GM19043 (cell line): ENCODE data around the gene ZSCAN23.
"Not testable (repeated sequence)": the region's sequence is repeated elsewhere in the genome, so short reads cannot be mapped to it uniquely, and the experiment has no call there.

Source experiments
- ATAC-seq: cut with Tn5 transposase; IDR thresholded peaks from one replicate; pipeline ENCODE4 v1.9.1; 2021; ENCODE audit warnings: low read depth; ENCODE audit not compliant: unreplicated experiment

The ZSCAN23 gene

DNA sequence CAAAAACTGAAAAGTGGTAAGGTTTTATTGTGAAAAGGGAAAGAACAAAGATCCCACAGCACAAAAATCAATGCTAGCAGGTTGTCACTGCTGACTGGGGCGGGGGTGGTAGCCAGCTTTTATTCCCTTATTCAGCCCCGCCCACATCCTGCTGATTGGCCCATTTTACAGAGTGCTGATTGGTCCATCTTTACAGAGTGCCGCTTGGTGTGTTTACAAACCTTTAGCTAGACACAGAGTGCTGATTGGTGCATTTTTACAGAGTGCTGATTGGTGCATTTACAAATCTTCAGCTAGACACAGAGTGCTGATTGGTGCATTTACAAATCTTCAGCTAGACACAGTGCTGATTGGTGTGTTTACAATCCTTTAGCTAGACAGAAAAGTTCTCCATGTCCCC, 1.5 kb upstream of the ZSCAN23 start:
- ATAC-seq, result not testable (repeated sequence)

GRCh38 chr6:28442586-28442985, 705 bp downstream of the ZSCAN23 start:
- no peak for ATAC-seq

DNA sequence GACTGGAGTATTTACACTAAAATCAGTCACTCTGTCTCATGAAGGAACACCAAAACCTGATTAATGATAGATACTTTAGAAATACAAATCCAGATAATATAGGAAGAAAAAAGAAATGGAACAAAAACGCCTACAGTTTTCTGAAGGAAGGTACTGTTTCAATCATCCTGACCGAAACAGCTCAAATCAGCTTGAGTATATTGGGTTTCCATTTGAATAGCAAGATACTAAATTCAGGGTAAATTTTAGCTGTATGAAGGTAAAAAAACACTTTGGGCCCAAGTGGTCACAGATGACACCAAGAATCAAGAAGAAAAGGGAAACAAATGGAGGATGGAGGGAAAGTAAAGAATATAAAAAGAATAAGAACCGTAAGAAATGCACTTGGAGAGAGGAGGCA, 6.9 kb downstream of the ZSCAN23 start:
- ATAC-seq, result no peak

DNA sequence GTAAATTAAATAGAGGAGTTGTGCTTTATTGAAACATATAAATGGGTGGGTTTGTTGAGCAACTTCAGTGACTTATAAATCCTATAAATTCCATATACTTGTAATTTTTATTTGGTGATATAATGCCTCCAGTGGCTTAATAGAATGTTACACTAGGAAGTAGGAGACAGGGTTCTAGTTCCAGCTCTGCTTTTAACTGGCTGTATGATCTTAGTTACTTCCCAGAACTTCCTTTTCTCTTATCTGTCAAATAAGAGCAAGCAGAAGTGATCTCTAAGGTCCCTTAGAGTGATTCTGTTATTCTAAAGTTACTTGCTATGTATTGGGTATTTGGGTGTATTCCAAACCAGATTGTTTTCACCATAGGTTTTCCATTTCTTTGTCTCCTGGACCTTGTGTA, 10.2 kb downstream of the ZSCAN23 start:
- no peak for ATAC-seq

GRCh38 chr6:28429781-28430180, 13.5 kb downstream of the ZSCAN23 start:
- no peak for ATAC-seq

DNA sequence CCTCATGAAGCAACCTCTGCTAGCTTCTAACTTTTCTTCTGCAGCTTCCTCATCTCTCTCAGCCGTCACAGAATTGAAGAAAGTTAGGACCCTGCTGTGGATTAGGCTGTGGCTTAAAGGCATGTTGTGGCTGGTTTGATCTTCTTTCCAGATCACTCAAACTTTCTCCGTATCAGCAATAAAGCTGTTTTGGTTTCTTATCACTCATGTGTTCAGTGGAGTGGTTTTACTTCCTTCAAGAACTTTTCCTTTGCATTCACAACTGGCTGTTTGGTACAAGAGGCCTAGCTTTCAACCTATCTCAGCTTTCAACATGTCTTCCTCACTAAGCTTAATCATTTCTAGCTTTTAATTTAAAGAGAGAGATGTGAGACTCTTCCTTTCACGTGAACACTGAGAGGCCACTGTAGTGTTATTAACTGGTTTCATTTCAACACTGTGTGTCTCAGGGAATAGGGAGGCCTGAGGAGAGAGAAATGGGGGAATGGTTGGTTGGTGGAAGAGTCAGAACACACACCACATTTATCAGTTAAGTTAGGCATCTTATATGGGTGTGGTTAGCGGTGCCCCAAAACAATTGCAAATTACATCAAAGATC, 17.2 kb downstream of the ZSCAN23 start:
- ATAC-seq, result no peak

- no peak for ATAC-seq
Observed at GRCh38 chr6:28424163-28424562, 19.1 kb downstream of the ZSCAN23 start.

GRCh38 chr6:28423546-28423945, 19.7 kb downstream of the ZSCAN23 start:
- ATAC-seq, result no peak

DNA sequence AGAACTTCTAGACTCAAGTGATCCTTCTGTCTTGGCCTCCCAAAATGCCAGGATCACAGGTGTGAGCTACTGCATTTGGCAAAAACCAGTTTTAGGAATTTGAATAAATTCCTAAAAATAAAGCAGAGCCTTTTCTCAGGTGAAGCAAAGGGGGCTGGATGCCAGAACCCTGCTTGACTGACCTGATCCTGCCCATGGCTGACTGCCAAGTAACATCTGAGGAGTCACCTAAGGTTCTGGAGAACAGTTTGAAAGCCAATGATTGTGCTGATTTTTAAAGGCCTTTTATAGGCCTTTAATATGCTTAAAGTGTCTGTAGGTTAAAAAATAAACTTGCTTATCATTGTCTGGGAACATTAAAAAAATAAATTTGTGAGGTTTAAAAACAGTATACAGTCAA, 29.6 kb downstream of the ZSCAN23 start:
- ATAC-seq, result no peak

DNA sequence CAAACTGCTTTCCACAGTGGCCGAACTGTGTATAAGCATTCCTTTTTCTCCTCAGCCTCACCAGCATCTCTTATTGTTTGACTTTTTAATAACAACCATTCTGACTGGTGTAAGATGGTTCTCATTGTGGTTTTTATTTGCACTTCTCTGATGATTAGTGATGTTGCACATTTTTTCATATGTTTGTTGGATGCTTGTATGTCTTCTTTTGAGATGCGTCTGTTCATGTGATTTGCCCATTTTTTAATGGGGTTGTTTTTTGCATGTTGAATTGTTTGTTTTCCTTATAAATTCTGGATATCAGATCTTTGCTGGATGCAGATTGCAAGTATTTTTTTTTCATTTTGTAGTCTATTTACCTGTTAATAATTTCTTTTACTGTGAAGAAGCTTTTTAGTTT, 32.5 kb downstream of the ZSCAN23 start:
- no peak for ATAC-seq

GRCh38 chr6:28408076-28408802, 35.1 kb downstream of the ZSCAN23 start:
- no peak for ATAC-seq

DNA sequence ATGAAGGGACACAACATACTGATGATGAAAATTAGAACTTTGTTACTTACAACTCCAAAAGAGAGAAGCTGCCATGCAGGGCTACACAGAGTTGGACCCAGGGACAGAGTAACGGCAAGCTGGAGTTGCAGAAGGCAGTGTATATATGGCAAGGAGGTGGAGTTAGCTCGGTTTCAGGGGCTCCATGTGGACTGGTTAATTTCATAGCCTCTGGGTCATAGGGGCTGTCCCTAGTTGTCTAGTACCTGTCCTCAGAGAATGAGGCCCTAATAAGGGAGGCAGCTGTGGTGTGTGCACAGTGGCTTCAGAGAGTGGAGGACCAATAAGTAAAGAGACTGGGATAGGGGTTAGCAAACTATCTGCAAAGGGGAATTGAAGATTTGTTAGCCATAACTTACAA, 35.9 kb downstream of the ZSCAN23 start:
- ATAC-seq, result no peak

GRCh38 chr6:28403923-28404322, 39.4 kb downstream of the ZSCAN23 start:
- ATAC-seq, result not testable (repeated sequence)

DNA sequence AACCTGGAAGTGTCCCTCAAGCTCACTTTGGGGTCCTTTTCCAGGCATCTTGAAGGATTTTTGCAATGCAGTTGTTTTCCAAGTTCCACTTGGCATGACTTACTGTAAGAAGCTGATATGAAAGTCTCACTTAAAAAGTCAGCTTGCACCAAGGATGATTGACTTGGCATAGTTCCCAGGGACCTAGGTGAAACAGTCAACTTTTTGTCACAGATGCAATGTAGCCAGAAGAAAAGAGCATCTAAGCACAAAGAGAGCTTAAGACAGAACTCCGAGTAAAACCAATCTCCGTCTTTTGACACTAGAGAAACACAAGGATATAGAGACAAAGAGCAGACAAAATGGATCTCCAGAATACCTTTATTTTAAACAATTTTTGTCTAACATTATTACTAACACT, 41.1 kb downstream of the ZSCAN23 start:
- ATAC-seq, result no peak

- no peak for ATAC-seq
Observed at GRCh38 chr6:28401172-28401571, 42.1 kb downstream of the ZSCAN23 start.

DNA sequence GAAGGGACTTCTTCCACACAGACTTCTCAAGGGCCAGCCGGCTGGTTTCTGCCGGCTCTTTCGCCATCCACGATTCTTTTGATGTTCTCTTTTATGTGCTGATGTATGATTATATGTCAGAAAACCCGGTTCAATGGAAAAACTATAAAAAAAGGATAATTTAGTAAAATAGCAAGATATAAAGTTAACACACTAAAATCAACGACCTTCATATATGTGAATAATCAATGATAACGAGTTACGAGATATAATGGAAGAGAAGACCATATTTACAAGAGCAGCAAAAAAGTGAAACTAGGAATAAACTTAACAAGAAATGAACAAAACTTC, 43.2 kb downstream of the ZSCAN23 start:
- no peak for ATAC-seq

DNA sequence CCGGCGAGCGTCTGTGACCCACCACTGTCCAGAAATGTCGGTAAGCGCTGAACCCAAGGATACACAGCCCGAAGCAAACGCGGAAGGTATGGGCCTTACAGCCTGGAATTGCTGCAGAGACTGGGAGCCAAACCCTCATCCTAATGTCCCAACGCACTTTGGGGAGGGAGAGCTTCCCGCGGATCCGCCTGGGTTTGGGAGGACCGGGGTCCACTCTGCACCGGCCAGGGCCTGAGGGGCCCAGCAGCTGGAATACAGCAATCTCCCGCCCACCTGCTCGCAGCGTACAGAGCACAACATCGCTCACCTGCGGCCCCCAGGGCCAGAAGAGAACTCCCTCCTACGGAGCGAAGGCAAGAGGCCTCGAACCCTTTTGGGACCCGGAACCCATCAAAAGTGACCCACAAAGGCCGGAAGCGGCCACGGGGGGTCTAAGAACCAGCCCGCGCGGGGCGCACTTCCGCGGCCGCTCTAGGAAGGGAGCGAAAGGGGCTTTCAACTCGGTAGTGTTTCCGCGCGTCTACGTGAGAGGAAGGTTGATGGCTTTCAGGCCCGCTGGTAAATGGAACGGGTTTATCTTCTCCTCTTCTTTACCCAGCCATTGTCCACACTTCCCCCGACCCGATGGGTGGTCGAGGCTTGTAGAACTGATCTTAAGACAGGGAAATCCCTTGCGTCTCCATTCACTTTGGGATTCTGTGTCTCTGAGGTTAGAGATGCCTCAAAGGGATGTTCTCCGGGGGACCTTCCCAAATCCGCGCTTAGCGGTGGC, 43.8 kb downstream of the ZSCAN23 start, which contains the start of gene ZSCAN12:
Gene ZSCAN12 (minus strand): TSS at position 398 of the 772 bp plus-strand sequence. CDS start 1,342 bp downstream, outside the sequence.
- ATAC-seq, result peak; percentile 77

DNA sequence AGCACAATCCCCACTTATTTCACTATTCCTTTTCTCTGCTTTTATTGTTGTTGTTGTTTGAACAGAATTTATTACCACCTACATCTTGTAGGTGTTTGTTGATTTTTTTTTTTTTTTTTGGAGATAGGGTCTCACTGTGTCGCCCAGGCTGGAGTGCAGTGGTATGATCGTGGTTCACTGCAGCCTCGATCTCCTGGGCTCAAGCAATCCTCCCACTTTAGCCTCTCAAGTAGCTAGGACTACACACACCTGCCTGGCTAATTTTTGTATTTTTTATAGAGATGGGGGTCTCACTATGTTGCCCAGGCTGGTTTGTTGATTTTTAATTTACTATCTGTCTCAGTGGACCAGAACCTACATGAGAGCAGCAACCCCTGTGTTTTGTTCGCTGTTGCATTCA, 47.4 kb downstream of the ZSCAN23 start:
- ATAC-seq, result no peak

DNA sequence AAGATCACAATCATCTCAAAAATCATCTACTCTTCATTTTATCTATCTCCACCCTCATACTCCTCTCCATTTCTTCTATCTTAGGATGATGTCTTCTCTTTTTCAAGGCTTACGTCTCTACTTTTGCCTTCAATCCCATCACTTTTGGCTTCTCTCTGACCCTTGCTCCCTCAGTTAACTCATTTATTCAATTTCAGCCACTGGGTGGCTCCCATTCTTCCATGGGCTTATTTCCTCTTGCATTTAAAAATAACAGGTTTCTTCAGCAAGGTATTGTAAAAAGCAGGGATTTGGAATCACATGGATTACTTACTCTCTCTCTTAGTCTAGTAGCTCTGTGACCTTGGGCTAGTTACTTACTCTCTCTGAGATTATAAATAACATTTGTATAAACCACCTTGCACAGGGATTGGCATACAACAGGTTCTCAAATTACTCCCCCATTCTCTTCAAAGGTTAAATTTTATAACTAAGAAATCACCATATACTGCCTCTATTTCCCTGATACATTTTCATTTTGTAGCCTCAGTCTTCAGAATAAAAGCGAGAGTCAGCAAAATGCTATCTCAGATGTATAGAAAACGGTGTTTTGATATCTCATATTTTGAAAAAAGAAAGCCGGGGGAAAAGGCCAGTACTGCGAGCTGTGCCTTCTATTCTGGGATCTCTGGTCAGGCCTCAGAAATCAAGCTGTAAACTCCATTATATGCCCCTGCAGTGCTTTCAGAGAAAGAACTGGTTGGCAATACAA, 49.2 kb downstream of the ZSCAN23 start:
- ATAC-seq, result no peak

DNA sequence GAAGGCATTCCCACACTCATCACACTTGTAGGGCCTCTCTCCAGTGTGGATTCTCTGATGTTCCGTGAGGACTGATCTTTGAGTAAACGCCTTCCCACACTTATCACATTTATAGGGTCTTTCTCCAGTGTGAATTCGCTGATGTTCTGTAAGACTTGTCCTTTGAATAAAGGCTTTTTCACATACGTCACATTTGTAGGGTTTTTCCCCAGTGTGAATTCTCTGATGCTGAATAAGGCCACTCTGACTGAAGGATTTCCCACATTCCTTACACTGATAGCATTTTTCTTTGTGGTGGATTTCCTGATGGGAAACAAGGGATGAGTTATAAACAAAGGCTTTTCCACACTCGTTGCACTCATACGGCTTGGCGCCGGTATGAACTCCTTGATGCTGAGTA, 52.6 kb downstream of the ZSCAN23 start:
- no peak for ATAC-seq

- no peak for ATAC-seq
Observed at GRCh38 chr6:28384143-28384533, 59.2 kb downstream of the ZSCAN23 start.
